GM12878 (cell line): ENCODE data around the gene P4HA3. TPM values are rescaled to one million over a fixed set of nuclear protein-coding genes. Genes with fewer than 3 reads are reported as not detected.

Experiments used
- ATAC-seq: fragments of 200-7000 bp; cut with Tn5 transposase; 3 replicates; pipeline ENCODE4 v1.9.1; 2020; ENCODE audit warnings: mild to moderate bottlenecking, moderate library complexity
- BruUV-seq: library from RNA; stranded (reverse); fragments of 400-500 nt; replicated peaks from 2 replicates; lab custom pipeline; 2021; lab: Mats Ljungman, UMichigan
- CTCF ChIA-PET: fragments of 300-600 bp; sonication (Branson Sonifier 250); formaldehyde crosslinking; extraction: SDS; loops from one replicate; lab custom pipeline; 2021; ENCODE audit warnings: inconsistent platforms; lab: Yijun Ruan, JAX
- POLR2A ChIA-PET: fragments of 350-600 bp; formaldehyde crosslinking; extraction: SDS; loops from one replicate; lab custom pipeline; 2021; ENCODE audit warnings: inconsistent platforms; lab: Charles Lee
- RAD21 ChIA-PET: fragments of 300-600 bp; sonication (Branson Sonifier 250); formaldehyde crosslinking; loops from one replicate; lab custom pipeline; 2023; ENCODE audit warnings: antibody characterized with exemption; ENCODE audit not compliant: unreplicated experiment; lab: Charles Lee
- SMC1A ChIA-PET: fragments of 300-600 bp; sonication (Branson Sonifier 250); formaldehyde crosslinking; loops from one replicate; lab custom pipeline; 2023; ENCODE audit not compliant: unreplicated experiment, uncharacterized antibody; lab: Charles Lee
- DNase-seq: peaks from one replicate; pipeline ENCODE4 v3.0.0-alpha.2; 2011; ENCODE audit warnings: low read depth, low spot score
- FAIRE-seq: peaks from 3 replicates; lab custom pipeline; 2011; peaks lifted over from hg19 to GRCh38; lab: Jason Lieb, UNC
- H2AFZ ChIP-seq: 2 replicates; pipeline ENCODE4 v1.6.0; 2011; ENCODE audit warnings: low read depth, low read length, control low read depth; ENCODE audit not compliant: control insufficient read depth
- H3K27ac ChIP-seq: 2 replicates; pipeline ENCODE4 v1.5.1; 2011; ENCODE audit warnings: control low read depth; ENCODE audit not compliant: control insufficient read depth, insufficient read depth
- H3K27me3 ChIP-seq, 2 experiments: replicated peaks in 1 of 2; 2 replicates each; pipeline versions ENCODE4 v1.6.0 to v1.6.1; 2011; ENCODE audit warnings: low read length in 1 of 2; ENCODE audit not compliant: control insufficient read depth in 2 of 2, insufficient read depth in 2 of 2
- H3K36me3 ChIP-seq, 2 experiments: 2 replicates each; pipeline ENCODE4 v1.5.1; 2011; ENCODE audit warnings: low read length in 1 of 2; ENCODE audit not compliant: control insufficient read depth in 2 of 2, insufficient read depth in 2 of 2
- H3K4me1 ChIP-seq: 2 replicates; pipeline ENCODE4 v1.6.1; 2011; ENCODE audit warnings: mild to moderate bottlenecking, low read length, moderate library complexity, mixed read lengths; ENCODE audit not compliant: control insufficient read depth, insufficient read depth
- H3K4me2 ChIP-seq: 2 replicates; pipeline ENCODE4 v1.6.0; 2011; ENCODE audit warnings: control low read depth; ENCODE audit not compliant: control insufficient read depth, insufficient read depth
- H3K4me3 ChIP-seq: fragments of 200-600 bp; sonication (generic); 2 replicates; pipeline ENCODE4 v1.5.1; 2016
- H3K79me2 ChIP-seq: 2 replicates; pipeline ENCODE4 v1.6.0; 2011; ENCODE audit warnings: low read length; ENCODE audit not compliant: control insufficient read depth, insufficient read depth
- H3K9ac ChIP-seq: 2 replicates; pipeline ENCODE4 v1.8.0; 2011; ENCODE audit warnings: low read length, control low read depth, mixed read lengths; ENCODE audit not compliant: control insufficient read depth, insufficient read depth
- H3K9me3 ChIP-seq: replicated peaks from 3 replicates; pipeline ENCODE4 v1.5.1; 2011; ENCODE audit warnings: mild to moderate bottlenecking, low read length; ENCODE audit not compliant: control insufficient read depth, insufficient read depth
- H4K20me1 ChIP-seq: 2 replicates; pipeline ENCODE4 v1.6.0; 2011; ENCODE audit not compliant: control insufficient read depth, insufficient read depth
- GATAD2B ChIP-seq: fragments of 450-650 bp; conservative IDR thresholded peaks from 2 replicates; pipeline ENCODE4 v1.6.1; 2017; ENCODE audit warnings: low read depth, mild to moderate bottlenecking, moderate library complexity
- MEF2A ChIP-seq: IDR thresholded peaks from 2 replicates; pipeline ENCODE4 v1.6.1; 2011; ENCODE audit warnings: low read depth, mild to moderate bottlenecking, low read length, moderate library complexity; ENCODE audit not compliant: insufficient read depth
- POU2F2 ChIP-seq: IDR thresholded peaks from 3 replicates; pipeline ENCODE4 v1.6.1; 2011; ENCODE audit warnings: low read depth, mild to moderate bottlenecking, low read length, borderline replicate concordance
- TCF7 ChIP-seq: IDR thresholded peaks from 2 replicates; pipeline ENCODE4 v1.6.1; 2014; ENCODE audit warnings: antibody characterized with exemption, borderline replicate concordance
- WRNIP1 ChIP-seq: IDR thresholded peaks from 2 replicates; pipeline ENCODE4 v1.6.1; 2011; ENCODE audit warnings: low read depth, low read length, improper control_type of control experiment, borderline replicate concordance
- ZNF687 ChIP-seq: fragments of 450-650 bp; IDR thresholded peaks from 2 replicates; pipeline ENCODE4 v1.6.1; 2017; ENCODE audit warnings: mild to moderate bottlenecking, moderate library complexity
- WGBS: methylation state at CpG from one replicate; pipeline ENCODE4 v1.1.6; 2016; ENCODE audit warnings: low lambda C conversion rate; ENCODE audit not compliant: insufficient replicate concordance, insufficient coverage; ENCODE audit errors: missing lambda C conversion rate; 5-methylcytosine and 5-hydroxymethylcytosine counted together
- in situ Hi-C: fragments of 300-500 bp; cut with MboI; formaldehyde crosslinking; loops from 9 replicates; pipeline ENCODE4 v1.14.3; 2018; ENCODE audit warnings: mixed read lengths
- intact Hi-C: fragments of 100-400 bp; cut with micrococcal nuclease; formaldehyde crosslinking; loops from one replicate; pipeline ENCODE4 v1.14.2; 2022; ENCODE audit not compliant: unreplicated experiment
- polyA plus RNA-seq, 11 experiments: library from polyadenylated mRNA; depleted of rRNA in 4 of 11; unstranded in 6 of 11; stranded (reverse) in 5 of 11; fragments of >200 nt; fragmentation: Nextera tagmentation in 4 of 11; fragmentation: Illumina TruSeq in 1 of 11; extraction: Ambion mirVana in 4 of 11; extraction: Trizol in 1 of 11; gene quantifications; 1 replicate in 1 of 11; 2 replicates in 10 of 11; pipeline versions ENCODE4 v1.2.1 to v1.2.3, GENCODE V29; 2011 to 2016; ENCODE audit warnings: inconsistent platforms in 2 of 11, missing spikeins in 2 of 11, low read depth in 1 of 11
- total RNA-seq, 4 experiments: library from RNA; depleted of rRNA in 3 of 4; stranded (reverse); fragments of >200 nt in 3 of 4; fragmentation: Illumina TruSeq in 1 of 4; extraction: Trizol in 1 of 4; gene quantifications; 2 replicates each; pipeline versions ENCODE4 v1.2.1 to v1.2.3, GENCODE V29; 2013 to 2021

P4HA3 gene
- total and polyA plus RNA-seq, 10 of the 15 experiments (the other 5 are each of a cell fraction or from before 2014, with no cell fraction given): 0.08 TPM; not detected in 9

DNA sequence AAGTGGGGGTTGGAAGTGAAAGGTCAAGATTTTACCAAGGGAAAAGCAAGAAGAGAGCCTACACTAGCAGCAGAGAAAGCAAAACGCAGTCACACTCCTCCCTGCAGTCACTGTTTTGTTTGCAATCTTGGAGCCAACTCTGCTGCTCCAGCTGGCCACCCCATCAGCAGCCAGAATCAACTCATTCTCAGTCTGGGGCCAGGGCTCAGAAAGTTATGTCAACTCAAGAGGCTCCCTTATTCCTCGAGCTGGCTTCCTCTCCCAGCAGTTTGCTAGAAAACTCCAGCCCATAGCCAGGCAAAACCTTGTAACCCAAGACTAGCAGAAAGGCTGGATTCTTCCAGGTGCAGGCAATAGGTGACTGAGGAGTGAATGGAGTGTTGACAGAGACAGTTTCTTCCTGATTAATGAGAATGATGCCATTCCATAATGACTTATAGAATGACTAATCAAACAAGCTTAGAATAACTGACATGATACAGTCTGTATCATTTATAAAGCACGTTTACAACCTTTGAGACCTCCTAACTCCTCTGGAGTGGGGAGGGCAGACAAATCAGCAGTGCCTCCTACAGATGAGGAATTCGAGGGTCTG lies 53.4 kb downstream of the P4HA3 start:
- Histone ChIP-seq H3K27me3 (no peaks in the 10 kb centered on the region), H3K36me3 (peaks cover 0 to 1% of the 10 kb centered on the region in 2 experiments; a peak in 2 of 4 replicates), H3K4me2 (no peak overlapping the region), H3K9me3 (no peaks in the 10 kb centered on the region), H3K27ac (no peak overlapping the region), H3K79me2 (no peaks in the 10 kb centered on the region), H3K4me1 (no peaks in the 10 kb centered on the region), H3K9ac (no peak overlapping the region), H2AFZ (no peak overlapping the region), H3K4me3 (no peak overlapping the region), H4K20me1 (peaks cover 2% of the 10 kb centered on the region; the same call in 1 of the 2 replicates)
- in situ Hi-C loops: no loop called here
- no peak for ATAC-seq
- ChIA-PET POLR2A (no interaction called here), CTCF (interaction anchor here (1.2 kb wide), 1 partner anchor 191 kb away, joined by 4 read pairs; no protein-coding TSS in a partner anchor), SMC1A (interaction anchor here (1.2 kb wide), 1 partner anchor 192 kb away, joined by 4 read pairs; no protein-coding TSS in a partner anchor), RAD21 (no interaction called here)
- WGBS: 35% methylated on average over 4 of the region's 4 CpGs
- no TSS peak for BruUV-seq
- no peak for DNase-seq
- intact Hi-C loops: loop anchor here (5.0 kb wide), 1 partner anchor 314 kb away; no protein-coding TSS in a partner anchor
- TF ChIP-seq TCF7 (no peak), MEF2A (no peak), ZNF687 (no peak), WRNIP1 (no peak), GATAD2B (no peak), POU2F2 (no peak)
- FAIRE-seq: no peak
